Peyer's patch (tissue), 4 donors: Measurements from ENCODE around the gene FAM200C.

Source experiments
- POLR2A ChIP-seq, 2 donors: fragments of 450-650 bp; IDR thresholded peaks; one replicate each; pipeline ENCODE4 v1.5.1; 2017; ENCODE audit warnings: antibody characterized with exemption in 2 of 2, mild to moderate bottlenecking in 2 of 2, moderate library complexity in 2 of 2
- TF ChIP-seq, protein P1 (sequence below), 6 experiments: fragments of 450-650 bp in 4 of 6; fragments of 200-600 bp in 2 of 6; sonication (generic) in 1 of 6; IDR thresholded peaks; one replicate each; pipeline ENCODE4 v1.5.1; 2017 to 2019; ENCODE audit warnings: antibody characterized with exemption in 6 of 6, mild to moderate bottlenecking in 3 of 6, moderate library complexity in 1 of 6

- TF ChIP-seq, protein P1, sequence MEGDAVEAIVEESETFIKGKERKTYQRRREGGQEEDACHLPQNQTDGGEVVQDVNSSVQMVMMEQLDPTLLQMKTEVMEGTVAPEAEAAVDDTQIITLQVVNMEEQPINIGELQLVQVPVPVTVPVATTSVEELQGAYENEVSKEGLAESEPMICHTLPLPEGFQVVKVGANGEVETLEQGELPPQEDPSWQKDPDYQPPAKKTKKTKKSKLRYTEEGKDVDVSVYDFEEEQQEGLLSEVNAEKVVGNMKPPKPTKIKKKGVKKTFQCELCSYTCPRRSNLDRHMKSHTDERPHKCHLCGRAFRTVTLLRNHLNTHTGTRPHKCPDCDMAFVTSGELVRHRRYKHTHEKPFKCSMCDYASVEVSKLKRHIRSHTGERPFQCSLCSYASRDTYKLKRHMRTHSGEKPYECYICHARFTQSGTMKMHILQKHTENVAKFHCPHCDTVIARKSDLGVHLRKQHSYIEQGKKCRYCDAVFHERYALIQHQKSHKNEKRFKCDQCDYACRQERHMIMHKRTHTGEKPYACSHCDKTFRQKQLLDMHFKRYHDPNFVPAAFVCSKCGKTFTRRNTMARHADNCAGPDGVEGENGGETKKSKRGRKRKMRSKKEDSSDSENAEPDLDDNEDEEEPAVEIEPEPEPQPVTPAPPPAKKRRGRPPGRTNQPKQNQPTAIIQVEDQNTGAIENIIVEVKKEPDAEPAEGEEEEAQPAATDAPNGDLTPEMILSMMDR (IDR thresholded peaks at IDR 0.05): no peak
- TF ChIP-seq POLR2A (IDR thresholded peaks at IDR 0.05): no peak
These were observed 2.4 kb downstream of the FAM200C start for GRCh38 chr5:160397492-160397891.
